ENCODE data around the gene NAA15. TPM values are rescaled to one million over a fixed set of nuclear protein-coding genes. Genes with fewer than 3 reads are reported as not detected.

NAA15 gene
- total RNA-seq, 1 donor from 2014 or later, result 52.8 TPM

DNA sequence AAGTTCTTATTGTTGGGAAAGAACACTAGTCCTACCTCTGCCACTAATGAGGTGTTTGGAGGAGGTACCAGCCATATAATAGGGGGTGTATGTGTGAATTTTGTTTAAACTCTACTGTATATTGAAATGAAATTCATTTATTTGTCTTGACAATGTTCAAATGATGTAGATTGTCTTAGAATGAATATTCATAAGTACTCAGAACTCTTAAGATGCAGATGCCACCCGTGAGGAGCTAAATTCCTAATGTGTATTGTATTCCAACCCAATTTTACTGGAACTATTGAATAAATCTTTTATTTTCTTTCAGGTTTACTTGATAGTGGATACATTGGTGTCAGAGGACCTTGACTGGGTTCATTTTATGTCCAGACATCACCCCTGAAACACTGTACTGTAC, 88.7 kb downstream of the NAA15 start:
- Mint-ChIP-seq H3K4me1 (ENCODE audit: low read depth) (no peaks in the 10 kb centered on the region), H3K27me3 (no peaks in the 10 kb centered on the region), H3K36me3 (ENCODE audit: insufficient read depth) (peaks cover 19% of the 10 kb centered on the region), H3K4me3 (ENCODE audit: low read depth) (no peak overlapping the region), H3K9me3 (ENCODE audit: low read depth) (no peaks in the 10 kb centered on the region), H3K27ac (no peak overlapping the region)
- TF ChIP-seq, protein P1, sequence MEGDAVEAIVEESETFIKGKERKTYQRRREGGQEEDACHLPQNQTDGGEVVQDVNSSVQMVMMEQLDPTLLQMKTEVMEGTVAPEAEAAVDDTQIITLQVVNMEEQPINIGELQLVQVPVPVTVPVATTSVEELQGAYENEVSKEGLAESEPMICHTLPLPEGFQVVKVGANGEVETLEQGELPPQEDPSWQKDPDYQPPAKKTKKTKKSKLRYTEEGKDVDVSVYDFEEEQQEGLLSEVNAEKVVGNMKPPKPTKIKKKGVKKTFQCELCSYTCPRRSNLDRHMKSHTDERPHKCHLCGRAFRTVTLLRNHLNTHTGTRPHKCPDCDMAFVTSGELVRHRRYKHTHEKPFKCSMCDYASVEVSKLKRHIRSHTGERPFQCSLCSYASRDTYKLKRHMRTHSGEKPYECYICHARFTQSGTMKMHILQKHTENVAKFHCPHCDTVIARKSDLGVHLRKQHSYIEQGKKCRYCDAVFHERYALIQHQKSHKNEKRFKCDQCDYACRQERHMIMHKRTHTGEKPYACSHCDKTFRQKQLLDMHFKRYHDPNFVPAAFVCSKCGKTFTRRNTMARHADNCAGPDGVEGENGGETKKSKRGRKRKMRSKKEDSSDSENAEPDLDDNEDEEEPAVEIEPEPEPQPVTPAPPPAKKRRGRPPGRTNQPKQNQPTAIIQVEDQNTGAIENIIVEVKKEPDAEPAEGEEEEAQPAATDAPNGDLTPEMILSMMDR (IDR thresholded peaks at IDR 0.05; ENCODE audit: unreplicated experiment), result no peak
- no peak for DNase-seq (ENCODE audit: low spot score, unreplicated experiment)

DNA sequence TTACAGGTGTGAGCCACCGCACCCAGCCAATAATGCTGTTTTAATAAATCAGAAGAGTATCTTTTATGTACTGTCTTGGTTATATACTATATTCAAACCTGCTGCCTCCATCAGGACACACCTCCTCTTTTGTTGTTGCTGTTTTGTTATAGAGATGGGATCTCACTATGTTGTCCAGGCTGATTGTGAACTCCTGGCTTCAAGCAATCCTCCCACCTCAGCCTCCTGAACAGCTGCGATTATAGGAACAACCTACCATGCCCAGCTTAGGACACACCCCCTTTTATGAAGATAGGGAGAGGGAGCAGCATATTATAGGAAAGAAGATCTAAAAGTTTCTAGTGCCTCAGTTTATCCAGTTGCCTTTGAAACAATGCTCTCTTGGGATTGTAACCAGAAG, 90.4 kb downstream of the NAA15 start:
- no peak for DNase-seq (ENCODE audit: low spot score, unreplicated experiment)
- H3K36me3 Mint-ChIP-seq (ENCODE audit: insufficient read depth), result peaks cover 21% of the 10 kb centered on the region
- H3K4me3 Mint-ChIP-seq (ENCODE audit: low read depth), result no peak overlapping the region
- H3K9me3 Mint-ChIP-seq (ENCODE audit: low read depth), result no peaks in the 10 kb centered on the region
- no peaks in the 10 kb centered on the region for H3K4me1 Mint-ChIP-seq (ENCODE audit: low read depth)
- no peak overlapping the region for H3K27ac Mint-ChIP-seq
- H3K27me3 Mint-ChIP-seq, result no peaks in the 10 kb centered on the region
- TF ChIP-seq, protein P1 (IDR thresholded peaks at IDR 0.05; ENCODE audit: unreplicated experiment), result no peak

DNA sequence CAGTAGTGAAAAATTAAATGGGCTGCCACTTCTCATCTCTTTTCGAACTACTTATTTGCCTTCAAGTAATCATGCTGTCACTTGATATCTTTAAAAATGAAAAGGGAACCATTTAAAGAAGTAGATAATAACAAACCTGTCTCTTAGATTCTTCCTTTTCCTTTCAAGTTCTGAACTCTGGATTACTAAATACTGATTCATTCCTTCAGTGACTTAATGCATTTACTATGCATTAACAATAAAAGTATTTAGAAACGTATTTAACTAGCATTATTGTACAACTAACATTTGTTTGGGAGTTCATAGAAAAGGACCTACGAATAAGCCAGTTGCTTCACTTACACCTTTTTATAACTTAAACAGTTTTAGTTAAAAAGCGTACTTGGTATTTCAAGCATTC, 91.5 kb downstream of the NAA15 start:
- H3K4me1 Mint-ChIP-seq (ENCODE audit: low read depth), result no peaks in the 10 kb centered on the region
- no peak overlapping the region for H3K4me3 Mint-ChIP-seq (ENCODE audit: low read depth)
- TF ChIP-seq, protein P1 (IDR thresholded peaks at IDR 0.05; ENCODE audit: unreplicated experiment), result no peak
- H3K9me3 Mint-ChIP-seq (ENCODE audit: low read depth), result no peaks in the 10 kb centered on the region
- H3K36me3 Mint-ChIP-seq (ENCODE audit: insufficient read depth), result peaks cover 24% of the 10 kb centered on the region
- H3K27me3 Mint-ChIP-seq, result no peaks in the 10 kb centered on the region
- H3K27ac Mint-ChIP-seq, result no peak overlapping the region
- DNase-seq (ENCODE audit: low spot score, unreplicated experiment), result no peak

- peaks cover 20% of the 10 kb centered on the region for H3K36me3 Mint-ChIP-seq (ENCODE audit: insufficient read depth)
- H3K4me1 Mint-ChIP-seq (ENCODE audit: low read depth), result peaks cover 6% of the 10 kb centered on the region
- H3K9me3 Mint-ChIP-seq (ENCODE audit: low read depth), result no peaks in the 10 kb centered on the region
- no peak overlapping the region for H3K4me3 Mint-ChIP-seq (ENCODE audit: low read depth)
- H3K27ac Mint-ChIP-seq, result no peak overlapping the region
- H3K27me3 Mint-ChIP-seq, result no peaks in the 10 kb centered on the region
- TF ChIP-seq, protein P1 (IDR thresholded peaks at IDR 0.05; ENCODE audit: unreplicated experiment), result no peak
- DNase-seq (ENCODE audit: low spot score, unreplicated experiment), result no peak
These were observed 100.1 kb downstream of the NAA15 start for GRCh38 chr4:139401368-139401767.

- Mint-ChIP-seq H3K4me3 (ENCODE audit: low read depth) (no peak overlapping the region), H3K27ac (no peak overlapping the region), H3K27me3 (no peaks in the 10 kb centered on the region), H3K9me3 (ENCODE audit: low read depth) (no peaks in the 10 kb centered on the region), H3K4me1 (ENCODE audit: low read depth) (peaks cover 6% of the 10 kb centered on the region), H3K36me3 (ENCODE audit: insufficient read depth) (peaks cover 23% of the 10 kb centered on the region)
- DNase-seq (ENCODE audit: low spot score, unreplicated experiment), result no peak
- TF ChIP-seq, protein P1 (IDR thresholded peaks at IDR 0.05; ENCODE audit: unreplicated experiment), result no peak
These were observed 101.1 kb downstream of the NAA15 start for GRCh38 chr4:139402436-139402835.

All from progenitor cell of endocrine pancreas (in vitro differentiated cells).